HepG2 (cell line): Measurements from ENCODE around the gene RAE1. TPM values are rescaled to one million over a fixed set of nuclear protein-coding genes. Genes with fewer than 3 reads are reported as not detected.

Source experiments
- FOXA1 ChIP-seq, 2 experiments: fragments of 450-650 bp in 1 of 2; sonication (generic) in 1 of 2; formaldehyde crosslinking in 1 of 2; IDR thresholded peaks; 2 replicates each; pipeline versions ENCODE4 v1.4.0 to v1.6.1; 2016 to 2020; ENCODE audit warnings: missing genetic modification reagents in 1 of 2
- GATA4 ChIP-seq: sonication (generic); IDR thresholded peaks from 2 replicates; pipeline ENCODE4 v1.6.1; 2016; ENCODE audit warnings: antibody characterized with exemption, low read depth, borderline replicate concordance
- KDM5B ChIP-seq: sonication (generic); formaldehyde crosslinking; IDR thresholded peaks from 2 replicates; pipeline ENCODE4 v1.4.0; 2020; ENCODE audit warnings: missing genetic modification reagents, mild to moderate bottlenecking, borderline replicate concordance
- POLR2AphosphoS5 ChIP-seq: IDR thresholded peaks from 2 replicates; pipeline ENCODE4 v1.6.1; 2012; ENCODE audit warnings: low read depth, low read length
- SRY ChIP-seq: sonication (generic); formaldehyde crosslinking; IDR thresholded peaks from 2 replicates; pipeline ENCODE4 v1.8.0; 2022; ENCODE audit warnings: mild to moderate bottlenecking, missing genetic modification reagents
- TGIF2 ChIP-seq: IDR thresholded peaks from 2 replicates; pipeline ENCODE4 v1.6.1; 2016; ENCODE audit warnings: control low read depth, missing compliant biosample characterization
- ZBTB1 ChIP-seq: sonication (generic); formaldehyde crosslinking; IDR thresholded peaks from 2 replicates; pipeline ENCODE4 v1.4.0; 2020; ENCODE audit warnings: missing genetic modification reagents, borderline replicate concordance
- ZBTB46 ChIP-seq: sonication (generic); formaldehyde crosslinking; IDR thresholded peaks from 2 replicates; pipeline ENCODE4 v1.4.0; 2020; ENCODE audit warnings: mild to moderate bottlenecking, missing genetic modification reagents, borderline replicate concordance
- ZFP36L2 ChIP-seq: sonication (generic); formaldehyde crosslinking; IDR thresholded peaks from 2 replicates; pipeline ENCODE4 v1.4.0; 2020; ENCODE audit warnings: missing genetic modification reagents
- ZNF318 ChIP-seq: sonication (generic); formaldehyde crosslinking; IDR thresholded peaks from 2 replicates; pipeline ENCODE4 v1.4.0; 2020; ENCODE audit warnings: mild to moderate bottlenecking, missing genetic modification reagents
- ZNF644 ChIP-seq: IDR thresholded peaks from 2 replicates; pipeline ENCODE4 v1.6.1; 2016; ENCODE audit warnings: low read depth
- ZNF839 ChIP-seq: sonication (generic); formaldehyde crosslinking; IDR thresholded peaks from 2 replicates; pipeline ENCODE4 v1.4.0; 2020; ENCODE audit warnings: missing genetic modification reagents, mild to moderate bottlenecking, borderline replicate concordance
- polyA plus RNA-seq, 8 experiments: library from polyadenylated mRNA; depleted of rRNA in 3 of 8; stranded (reverse) in 7 of 8; unstranded in 1 of 8; fragments of >200 nt; fragmentation: Illumina TruSeq in 4 of 8; extraction: Trizol in 4 of 8; gene quantifications; 2 replicates each; pipeline versions ENCODE4 v1.2.1 to v1.2.3, GENCODE V29; 2011 to 2016; ENCODE audit warnings: low read depth in 4 of 8, missing spikeins in 1 of 8, mixed read lengths in 1 of 8; ENCODE audit not compliant: insufficient read depth in 1 of 8
- total RNA-seq, 5 experiments: library from RNA; depleted of rRNA; stranded (reverse); fragments of >200 nt; fragmentation: Illumina TruSeq; extraction: Trizol; gene quantifications; 2 replicates each; pipeline ENCODE4 v1.2.3, GENCODE V29; 2016; ENCODE audit warnings: low read depth in 1 of 5
- TF ChIP-seq, protein P1 (sequence below): sonication (generic); formaldehyde crosslinking; IDR thresholded peaks from 2 replicates; pipeline ENCODE4 v1.4.0; 2020; ENCODE audit warnings: missing genetic modification reagents, borderline replicate concordance
- TF ChIP-seq, protein P2 (sequence below): sonication (generic); formaldehyde crosslinking; IDR thresholded peaks from 2 replicates; pipeline ENCODE4 v1.8.1; 2023; ENCODE audit warnings: mild to moderate bottlenecking, moderate library complexity, missing genetic modification reagents

The RAE1 gene
- total and polyA plus RNA-seq, 2 of the 13 experiments (the other 11 are each of a cell fraction or from before 2014, with no cell fraction given): 36.1 to 72.9 TPM

GRCh38 chr20:57381596-57382503 lies 30.8 kb downstream of the RAE1 start (continued):
- TF ChIP-seq, protein P1, sequence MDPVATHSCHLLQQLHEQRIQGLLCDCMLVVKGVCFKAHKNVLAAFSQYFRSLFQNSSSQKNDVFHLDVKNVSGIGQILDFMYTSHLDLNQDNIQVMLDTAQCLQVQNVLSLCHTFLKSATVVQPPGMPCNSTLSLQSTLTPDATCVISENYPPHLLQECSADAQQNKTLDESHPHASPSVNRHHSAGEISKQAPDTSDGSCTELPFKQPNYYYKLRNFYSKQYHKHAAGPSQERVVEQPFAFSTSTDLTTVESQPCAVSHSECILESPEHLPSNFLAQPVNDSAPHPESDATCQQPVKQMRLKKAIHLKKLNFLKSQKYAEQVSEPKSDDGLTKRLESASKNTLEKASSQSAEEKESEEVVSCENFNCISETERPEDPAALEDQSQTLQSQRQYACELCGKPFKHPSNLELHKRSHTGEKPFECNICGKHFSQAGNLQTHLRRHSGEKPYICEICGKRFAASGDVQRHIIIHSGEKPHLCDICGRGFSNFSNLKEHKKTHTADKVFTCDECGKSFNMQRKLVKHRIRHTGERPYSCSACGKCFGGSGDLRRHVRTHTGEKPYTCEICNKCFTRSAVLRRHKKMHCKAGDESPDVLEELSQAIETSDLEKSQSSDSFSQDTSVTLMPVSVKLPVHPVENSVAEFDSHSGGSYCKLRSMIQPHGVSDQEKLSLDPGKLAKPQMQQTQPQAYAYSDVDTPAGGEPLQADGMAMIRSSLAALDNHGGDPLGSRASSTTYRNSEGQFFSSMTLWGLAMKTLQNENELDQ: 0 out of 2 replicates have a peak, but pooled peaks have one; percentile 47
- TF ChIP-seq ZNF839 (CRISPR knock-in tag) (no peak), ZNF644 (CRISPR knock-in tag) (no peak), ZBTB46 (CRISPR knock-in tag) (no peak), KDM5B (CRISPR knock-in tag) (0 out of 2 replicates have a peak, but pooled peaks have one; percentile 61), FOXA1 (IDR thresholded peaks at IDR 0.05) (no peak), FOXA1 (CRISPR knock-in tag; IDR thresholded peaks at IDR 0.05) (no peak), ZNF318 (no peak), ZBTB1 (CRISPR knock-in tag) (no peak), ZFP36L2 (no peak), GATA4 (no peak), SRY (CRISPR knock-in tag) (no peak), POLR2AphosphoS5 (no peak), TGIF2 (CRISPR knock-in tag) (no peak)
- TF ChIP-seq, protein P2, sequence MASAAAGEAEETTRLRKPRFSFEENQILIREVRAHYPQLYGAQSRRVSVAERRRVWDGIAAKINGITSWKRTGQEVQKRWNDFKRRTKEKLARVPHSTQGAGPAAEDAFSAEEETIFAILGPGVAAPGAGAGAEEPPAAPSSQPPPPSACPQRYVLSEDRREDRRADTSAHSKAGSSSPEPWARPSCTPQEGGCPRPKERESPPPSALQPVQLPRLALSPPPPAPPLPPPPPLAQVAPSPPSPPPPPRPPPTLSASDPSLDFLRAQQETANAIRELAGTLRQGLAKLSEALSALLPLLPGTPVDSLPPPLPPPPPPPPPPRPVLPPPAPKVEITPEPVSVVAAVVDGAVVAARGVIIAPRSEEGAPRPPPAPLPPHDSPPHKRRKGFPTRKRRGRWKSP: no peak
